ENCODE data around the gene GNG5.

- TF ChIP-seq CTCF (IDR thresholded peaks at IDR 0.05 in 2 of 3, conservative IDR thresholded peaks at IDR 0.05 in 1 of 3; ENCODE audit: borderline replicate concordance in 1 of 3, insufficient read depth in 1 of 3, low read depth in 2 of 3, low read length in 2 of 3) (no peak), POLR2A (IDR thresholded peaks at IDR 0.05; ENCODE audit: borderline replicate concordance, extremely low read depth, insufficient read depth, insufficient read length) (no peak), MAX (IDR thresholded peaks at IDR 0.05) (no peak), YY1 (IDR thresholded peaks at IDR 0.05; ENCODE audit: extremely low read depth, insufficient replicate concordance, low read depth, low read length) (no peak), EZH2 (IDR thresholded peaks at IDR 0.05) (no peak), RAD21 (IDR thresholded peaks at IDR 0.05; ENCODE audit: low read depth) (no peak), ZFX (IDR thresholded peaks at IDR 0.05) (no peak), FOSL1 (IDR thresholded peaks at IDR 0.05; ENCODE audit: low read depth) (no peak), JUND (IDR thresholded peaks at IDR 0.05) (no peak), ZNF274 (IDR thresholded peaks at IDR 0.05; ENCODE audit: low read depth, low read length) (no peak), POLR2AphosphoS5 (IDR thresholded peaks at IDR 0.05; ENCODE audit: low read depth, low read length) (no peak)
Measured at GRCh38 chr1:84489766-84490165, 16.6 kb downstream of the GNG5 start.
